ENCODE measurements around the gene C12orf56. TPM values are rescaled to one million over a fixed set of nuclear protein-coding genes. Genes with fewer than 3 reads are reported as not detected.

C12orf56 gene
- total and polyA plus RNA-seq, 9 of the 15 experiments (the other 6 are each of a cell fraction or from before 2014, with no cell fraction given): 0.40 to 4.8 (median 1.2) TPM

DNA sequence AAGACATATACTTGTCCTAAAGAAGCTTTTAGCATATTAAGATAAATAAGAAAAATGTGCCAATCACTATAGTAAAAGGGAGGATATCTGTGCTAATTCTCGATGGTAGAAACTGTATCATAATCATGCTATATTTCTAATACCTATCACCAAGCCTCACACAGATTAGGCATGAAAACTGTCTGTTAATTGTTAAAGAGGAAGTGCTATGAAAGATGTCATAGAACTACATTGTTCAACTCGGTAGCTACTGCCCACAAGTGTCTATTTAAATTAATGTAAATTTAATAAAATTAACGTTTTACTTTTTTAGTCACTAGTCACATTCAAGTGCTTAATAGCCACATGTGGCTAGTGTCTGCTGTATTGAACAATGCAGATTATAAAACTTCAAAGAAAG is 90.9 kb downstream of the C12orf56 start:
- ChIA-PET CTCF (ENCODE audit: low intra/inter-chr PET ratio) (no interaction called here), POLR2A (interaction anchor here (0.6 to 1.2 kb wide), 2 partner anchors 8 to 169 kb away, joined by 3 to 4 read pairs; no protein-coding TSS in a partner anchor)
- ATAC-seq (no peak), DNase-seq (ENCODE audit: extremely low read depth in 1 of 4, low spot score in 3 of 4) (no peak), FAIRE-seq (no peak)
- Histone ChIP-seq H3K4me2 (ENCODE audit: insufficient read depth, low read length) (no peak overlapping the region), H3K9ac (ENCODE audit: insufficient read depth in 1 of 2, low read depth in 2 of 2, low read length in 2 of 2) (no peak overlapping the region), H3K36me3 (ENCODE audit: control insufficient read depth, insufficient read depth, low read length) (no peaks in the 10 kb centered on the region), H3K4me3 (no peak overlapping the region), H3K27ac (ENCODE audit: extremely low read depth, low read depth, low read length) (no peak overlapping the region), H3K9me1 (ENCODE audit: control insufficient read depth, insufficient read depth, low read length) (no peaks in the 10 kb centered on the region), H2AFZ (ENCODE audit: low read depth, low read length) (no peak overlapping the region), H3K9me3 (replicated peaks; ENCODE audit: control insufficient read depth, insufficient read depth, low read depth, low read length) (no peaks in the 10 kb centered on the region), H3K4me1 (replicated peaks in 1 of 2; ENCODE audit: control insufficient read depth in 2 of 2, insufficient read depth in 2 of 2, low read length in 2 of 2) (no peaks in the 10 kb centered on the region), H3K27me3 (ENCODE audit: control insufficient read depth in 2 of 2, insufficient read depth in 2 of 2, low read length in 2 of 2) (peaks cover 5% of the 10 kb centered on the region in 2 experiments; a peak in 3 of 5 replicates), H3K79me2 (ENCODE audit: control insufficient read depth, insufficient read depth, low read length) (no peaks in the 10 kb centered on the region), H4K20me1 (replicated peaks; ENCODE audit: control insufficient read depth, insufficient read depth, low read length) (no peaks in the 10 kb centered on the region)
- in situ Hi-C loops (cut with MboI) (no loop called here), intact Hi-C loops (cut with micrococcal nuclease) (no loop called here)
- BruUV-seq (replicated peaks): no TSS peak
- 3% methylated on average over 3 of the region's 3 CpGs for WGBS (ENCODE audit: insufficient coverage, low coverage, missing lambda C conversion rate)
- TF ChIP-seq SPI1 (IDR thresholded peaks at IDR 0.05; ENCODE audit: borderline replicate concordance, low read depth, low read length): peak; percentile 59; the same call in 1 of the 2 replicates
- TF ChIP-seq, protein P1, sequence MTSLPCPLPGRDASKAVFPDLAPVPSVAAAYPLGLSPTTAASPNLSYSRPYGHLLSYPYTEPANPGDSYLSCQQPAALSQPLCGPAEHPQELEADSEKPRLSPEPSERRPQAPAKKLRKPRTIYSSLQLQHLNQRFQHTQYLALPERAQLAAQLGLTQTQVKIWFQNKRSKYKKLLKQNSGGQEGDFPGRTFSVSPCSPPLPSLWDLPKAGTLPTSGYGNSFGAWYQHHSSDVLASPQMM (CRISPR knock-in tag; IDR thresholded peaks at IDR 0.05): no peak

DNA sequence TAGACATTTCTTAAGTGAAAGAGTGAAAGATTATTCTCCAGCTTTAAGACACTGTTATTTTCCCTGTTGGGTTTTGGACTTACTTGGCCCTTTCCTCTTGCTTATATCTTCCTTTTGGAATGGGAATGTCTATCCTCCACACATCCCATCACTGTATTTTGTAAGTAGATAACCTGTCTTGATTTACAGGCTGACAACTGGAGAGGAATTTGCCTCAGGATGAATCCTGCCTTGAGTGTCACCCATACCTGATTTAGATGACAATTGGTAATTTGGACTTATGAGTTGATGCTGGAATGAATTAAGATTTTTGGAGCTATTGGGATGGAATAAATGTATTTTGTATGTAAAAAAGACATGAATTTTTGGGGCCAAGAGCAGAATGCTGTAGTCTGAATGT is 94.3 kb downstream of the C12orf56 start:
- no TSS peak for BruUV-seq (replicated peaks)
- H3K9me1 ChIP-seq (ENCODE audit: control insufficient read depth, insufficient read depth, low read length): no peaks in the 10 kb centered on the region
- ChIA-PET CTCF (ENCODE audit: low intra/inter-chr PET ratio) (no interaction called here), POLR2A (no interaction called here)
- H3K27ac ChIP-seq (ENCODE audit: extremely low read depth, low read depth, low read length): no peak overlapping the region
- DNase-seq (ENCODE audit: extremely low read depth in 1 of 4, low spot score in 3 of 4) (no peak), ATAC-seq (no peak), FAIRE-seq (no peak)
- no peaks in the 10 kb centered on the region for H3K79me2 ChIP-seq (ENCODE audit: control insufficient read depth, insufficient read depth, low read length)
- H2AFZ ChIP-seq (ENCODE audit: low read depth, low read length): no peak overlapping the region
- H3K4me1 ChIP-seq (replicated peaks in 1 of 2; ENCODE audit: control insufficient read depth in 2 of 2, insufficient read depth in 2 of 2, low read length in 2 of 2): peaks cover 0 to 6% of the 10 kb centered on the region in 2 experiments; a peak in 2 of 5 replicates
- intact Hi-C loops (cut with micrococcal nuclease): no loop called here
- no peaks in the 10 kb centered on the region for H4K20me1 ChIP-seq (replicated peaks; ENCODE audit: control insufficient read depth, insufficient read depth, low read length)
- no peaks in the 10 kb centered on the region; the same call in 1 of the 2 replicates for H3K9me3 ChIP-seq (replicated peaks; ENCODE audit: control insufficient read depth, insufficient read depth, low read depth, low read length)
- no peak overlapping the region for H3K9ac ChIP-seq (ENCODE audit: insufficient read depth in 1 of 2, low read depth in 2 of 2, low read length in 2 of 2)
- H3K4me3 ChIP-seq: no peak overlapping the region
- H3K27me3 ChIP-seq (ENCODE audit: control insufficient read depth in 2 of 2, insufficient read depth in 2 of 2, low read length in 2 of 2): no peaks in the 10 kb centered on the region
- H3K4me2 ChIP-seq (ENCODE audit: insufficient read depth, low read length): no peak overlapping the region
- H3K36me3 ChIP-seq (ENCODE audit: control insufficient read depth, insufficient read depth, low read length): no peaks in the 10 kb centered on the region
- in situ Hi-C loops (cut with MboI): no loop called here
- TF ChIP-seq TAF7 (tag; IDR thresholded peaks at IDR 0.05) (no peak), YBX1 (IDR thresholded peaks at IDR 0.05) (no peak), PHB (CRISPR knock-in tag; IDR thresholded peaks at IDR 0.05) (no peak)
- TF ChIP-seq, protein P2, sequence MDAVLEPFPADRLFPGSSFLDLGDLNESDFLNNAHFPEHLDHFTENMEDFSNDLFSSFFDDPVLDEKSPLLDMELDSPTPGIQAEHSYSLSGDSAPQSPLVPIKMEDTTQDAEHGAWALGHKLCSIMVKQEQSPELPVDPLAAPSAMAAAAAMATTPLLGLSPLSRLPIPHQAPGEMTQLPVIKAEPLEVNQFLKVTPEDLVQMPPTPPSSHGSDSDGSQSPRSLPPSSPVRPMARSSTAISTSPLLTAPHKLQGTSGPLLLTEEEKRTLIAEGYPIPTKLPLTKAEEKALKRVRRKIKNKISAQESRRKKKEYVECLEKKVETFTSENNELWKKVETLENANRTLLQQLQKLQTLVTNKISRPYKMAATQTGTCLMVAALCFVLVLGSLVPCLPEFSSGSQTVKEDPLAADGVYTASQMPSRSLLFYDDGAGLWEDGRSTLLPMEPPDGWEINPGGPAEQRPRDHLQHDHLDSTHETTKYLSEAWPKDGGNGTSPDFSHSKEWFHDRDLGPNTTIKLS (IDR thresholded peaks at IDR 0.05; ENCODE audit: borderline replicate concordance, low read depth): no peak

Data from K562 (cell line).